Hepatocyte (in vitro differentiated cells): ENCODE results near the gene MALAT1.

ENCODE experiments used
- EZH2 ChIP-seq: fragments of 200-600 bp; sonication (generic); IDR thresholded peaks from 2 replicates; pipeline ENCODE4 v1.6.1; 2016; ENCODE audit warnings: antibody characterized with exemption, mild to moderate bottlenecking, borderline replicate concordance
- EZH2phosphoT487 ChIP-seq: fragments of 200-600 bp; sonication (generic); IDR thresholded peaks from one replicate; pipeline ENCODE4 v1.6.1; 2018; ENCODE audit warnings: antibody characterized with exemption, mild to moderate bottlenecking, low read depth, moderate library complexity; ENCODE audit not compliant: unreplicated experiment, severe bottlenecking
- TF ChIP-seq, protein P1 (sequence below): fragments of 200-600 bp; sonication (generic); IDR thresholded peaks from 2 replicates; pipeline ENCODE4 v1.5.1; 2016; ENCODE audit warnings: antibody characterized with exemption, mild to moderate bottlenecking; ENCODE audit not compliant: poor library complexity

DNA sequence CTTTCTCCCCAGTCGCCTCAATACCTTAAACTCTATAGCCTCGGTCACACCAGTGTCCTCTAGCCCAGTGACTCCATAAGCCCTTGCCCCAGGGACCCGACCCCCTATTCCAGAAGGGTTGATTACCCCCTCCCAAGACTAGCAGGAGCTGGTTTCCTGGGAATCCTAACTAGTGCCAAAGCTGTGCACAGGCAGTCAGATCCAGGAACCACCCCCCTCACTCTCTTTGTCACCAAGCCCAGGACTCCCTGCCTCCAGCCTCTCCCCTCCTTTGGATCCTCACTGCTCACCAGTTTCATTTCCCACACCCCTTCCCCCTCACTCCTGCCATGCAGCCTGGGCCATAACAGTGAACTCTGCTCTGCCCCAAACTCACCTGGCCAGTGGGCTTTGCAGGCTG, 49.5 kb downstream of the MALAT1 start:
- TF ChIP-seq, protein P1, sequence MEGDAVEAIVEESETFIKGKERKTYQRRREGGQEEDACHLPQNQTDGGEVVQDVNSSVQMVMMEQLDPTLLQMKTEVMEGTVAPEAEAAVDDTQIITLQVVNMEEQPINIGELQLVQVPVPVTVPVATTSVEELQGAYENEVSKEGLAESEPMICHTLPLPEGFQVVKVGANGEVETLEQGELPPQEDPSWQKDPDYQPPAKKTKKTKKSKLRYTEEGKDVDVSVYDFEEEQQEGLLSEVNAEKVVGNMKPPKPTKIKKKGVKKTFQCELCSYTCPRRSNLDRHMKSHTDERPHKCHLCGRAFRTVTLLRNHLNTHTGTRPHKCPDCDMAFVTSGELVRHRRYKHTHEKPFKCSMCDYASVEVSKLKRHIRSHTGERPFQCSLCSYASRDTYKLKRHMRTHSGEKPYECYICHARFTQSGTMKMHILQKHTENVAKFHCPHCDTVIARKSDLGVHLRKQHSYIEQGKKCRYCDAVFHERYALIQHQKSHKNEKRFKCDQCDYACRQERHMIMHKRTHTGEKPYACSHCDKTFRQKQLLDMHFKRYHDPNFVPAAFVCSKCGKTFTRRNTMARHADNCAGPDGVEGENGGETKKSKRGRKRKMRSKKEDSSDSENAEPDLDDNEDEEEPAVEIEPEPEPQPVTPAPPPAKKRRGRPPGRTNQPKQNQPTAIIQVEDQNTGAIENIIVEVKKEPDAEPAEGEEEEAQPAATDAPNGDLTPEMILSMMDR, result no peak
- TF ChIP-seq EZH2 (no peak), EZH2phosphoT487 (no peak)
